ENCODE measurements around the gene NAA30. TPM values are rescaled to one million over a fixed set of nuclear protein-coding genes. Genes with fewer than 3 reads are reported as not detected.

The NAA30 gene
- total and polyA plus RNA-seq, 2 of the 8 experiments (the other 6 are each of a cell fraction or from before 2014, with no cell fraction given) = 4.2 to 21.9 TPM

GRCh38 chr14:57391517-57392195 is 1.3 kb downstream of the NAA30 start (continued):
- TF ChIP-seq EP300 (IDR thresholded peaks at IDR 0.05; ENCODE audit: borderline replicate concordance in 1 of 2, low read depth in 2 of 2, low read length in 2 of 2) = no peak
- TF ChIP-seq HDAC2 (IDR thresholded peaks at IDR 0.05; ENCODE audit: borderline replicate concordance in 1 of 2, low read depth in 2 of 2, low read length in 2 of 2) = no peak

All from H1 (cell line).